ENCODE data around the gene REN.

DNA sequence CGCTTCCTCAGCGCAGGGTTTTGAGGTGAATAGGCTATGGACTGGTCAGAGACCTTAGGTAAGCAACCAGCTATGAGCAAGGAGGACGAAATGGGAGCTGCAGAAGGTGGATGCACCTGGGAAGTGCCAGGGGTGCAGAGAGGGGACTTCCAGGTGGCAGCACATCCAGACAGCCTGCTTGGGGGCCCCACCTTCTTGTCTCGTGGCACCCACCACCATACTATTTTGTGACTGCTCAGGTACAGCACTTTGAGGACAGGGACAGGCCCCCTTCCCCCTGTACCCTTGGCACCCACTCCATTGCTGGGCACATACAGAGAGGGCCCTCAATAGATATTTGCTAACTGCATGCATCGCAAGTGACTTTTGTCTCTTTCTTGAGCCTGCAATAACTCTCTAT is 30.9 kb upstream of the REN start:
- TF ChIP-seq ZNF34 (CRISPR knock-in tag; IDR thresholded peaks at IDR 0.05; ENCODE audit: borderline replicate concordance) (no peak), MBNL3 (CRISPR knock-in tag; conservative IDR thresholded peaks at IDR 0.05) (no peak), ZNF496 (CRISPR knock-in tag; IDR thresholded peaks at IDR 0.05; ENCODE audit: insufficient replicate concordance) (no peak), JUND (CRISPR knock-in tag; IDR thresholded peaks at IDR 0.05) (no peak), POLR2A (IDR thresholded peaks at IDR 0.05; ENCODE audit: insufficient read depth in 1 of 2, low read depth in 2 of 2, low read length in 2 of 2) (no peak)
- TF ChIP-seq, protein P1, sequence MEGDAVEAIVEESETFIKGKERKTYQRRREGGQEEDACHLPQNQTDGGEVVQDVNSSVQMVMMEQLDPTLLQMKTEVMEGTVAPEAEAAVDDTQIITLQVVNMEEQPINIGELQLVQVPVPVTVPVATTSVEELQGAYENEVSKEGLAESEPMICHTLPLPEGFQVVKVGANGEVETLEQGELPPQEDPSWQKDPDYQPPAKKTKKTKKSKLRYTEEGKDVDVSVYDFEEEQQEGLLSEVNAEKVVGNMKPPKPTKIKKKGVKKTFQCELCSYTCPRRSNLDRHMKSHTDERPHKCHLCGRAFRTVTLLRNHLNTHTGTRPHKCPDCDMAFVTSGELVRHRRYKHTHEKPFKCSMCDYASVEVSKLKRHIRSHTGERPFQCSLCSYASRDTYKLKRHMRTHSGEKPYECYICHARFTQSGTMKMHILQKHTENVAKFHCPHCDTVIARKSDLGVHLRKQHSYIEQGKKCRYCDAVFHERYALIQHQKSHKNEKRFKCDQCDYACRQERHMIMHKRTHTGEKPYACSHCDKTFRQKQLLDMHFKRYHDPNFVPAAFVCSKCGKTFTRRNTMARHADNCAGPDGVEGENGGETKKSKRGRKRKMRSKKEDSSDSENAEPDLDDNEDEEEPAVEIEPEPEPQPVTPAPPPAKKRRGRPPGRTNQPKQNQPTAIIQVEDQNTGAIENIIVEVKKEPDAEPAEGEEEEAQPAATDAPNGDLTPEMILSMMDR (CRISPR knock-in tag; IDR thresholded peaks at IDR 0.05), result no peak

Data from HepG2 (cell line).